Kasumi-1 (cell line): ENCODE data around the gene PLXNA4.

Experiments
- DNase-seq, 2 experiments: peaks; one replicate each; lab custom pipeline; 2025; lab: John Stamatoyannopoulos, UW

Gene PLXNA4

GRCh38 chr7:132352800-132353199 lies 223.5 kb downstream of the PLXNA4 start:
- DNase-seq, result no peak

- DNase-seq, result peak in 1 of 2 experiments; percentile 8
Measured at GRCh38 chr7:132351954-132352499, 224.2 kb downstream of the PLXNA4 start.

- DNase-seq, result no peak
Measured at GRCh38 chr7:132350741-132351140, 225.5 kb downstream of the PLXNA4 start.

GRCh38 chr7:132349075-132349474 lies 227.2 kb downstream of the PLXNA4 start:
- no peak for DNase-seq

GRCh38 chr7:132348341-132348740 lies 227.9 kb downstream of the PLXNA4 start:
- no peak for DNase-seq

GRCh38 chr7:132347858-132348257 lies 228.4 kb downstream of the PLXNA4 start:
- DNase-seq, result no peak

GRCh38 chr7:132347123-132347522 lies 229.1 kb downstream of the PLXNA4 start:
- DNase-seq, result no peak

- no peak for DNase-seq
Measured at GRCh38 chr7:132345543-132346129, 230.6 kb downstream of the PLXNA4 start.

- DNase-seq, result no peak
Measured at GRCh38 chr7:132345030-132345429, 231.2 kb downstream of the PLXNA4 start.

- no peak for DNase-seq
Measured at GRCh38 chr7:132343199-132343598, 233.1 kb downstream of the PLXNA4 start.

- DNase-seq, result no peak
Measured at GRCh38 chr7:132337450-132338080, 238.7 kb downstream of the PLXNA4 start.

- DNase-seq, result no peak
Measured at GRCh38 chr7:132336797-132337196, 239.5 kb downstream of the PLXNA4 start.

GRCh38 chr7:132333301-132333700 lies 243.0 kb downstream of the PLXNA4 start:
- no peak for DNase-seq

- no peak for DNase-seq
Measured at GRCh38 chr7:132328760-132329159, 247.5 kb downstream of the PLXNA4 start.

- DNase-seq, result no peak
Measured at GRCh38 chr7:132328047-132328620, 248.1 kb downstream of the PLXNA4 start.

GRCh38 chr7:132326878-132327589 lies 249.2 kb downstream of the PLXNA4 start:
- DNase-seq, result no peak

GRCh38 chr7:132322970-132323369 lies 253.3 kb downstream of the PLXNA4 start:
- DNase-seq, result no peak

- DNase-seq, result no peak
Measured at GRCh38 chr7:132321387-132321786, 254.9 kb downstream of the PLXNA4 start.

GRCh38 chr7:132319481-132319880 lies 256.8 kb downstream of the PLXNA4 start:
- DNase-seq, result no peak

GRCh38 chr7:132318352-132319318 lies 257.6 kb downstream of the PLXNA4 start:
- peak; percentile 88 to 89 for DNase-seq

- no peak for DNase-seq
Measured at GRCh38 chr7:132317701-132318351, 258.4 kb downstream of the PLXNA4 start.
